Left ventricle myocardium inferior (tissue), 1 donor: ENCODE results near the gene GHRHR. TPM values are rescaled to one million over a fixed set of nuclear protein-coding genes. Genes with fewer than 3 reads are reported as not detected.

Experiments
- DNase-seq: peaks from one replicate; pipeline ENCODE4 v3.0.0-alpha.2; 2020
- H3K27ac ChIP-seq: fragments of 200-600 bp; replicated peaks from 2 replicates; pipeline ENCODE4 v1.8.0; 2021
- H3K27me3 ChIP-seq: fragments of 200-600 bp; 2 replicates; pipeline ENCODE4 v1.8.0; 2021; ENCODE audit warnings: low read depth
- H3K36me3 ChIP-seq: fragments of 200-600 bp; 2 replicates; pipeline ENCODE4 v1.8.0; 2021
- H3K4me1 ChIP-seq: fragments of 200-600 bp; 2 replicates; pipeline ENCODE4 v1.8.0; 2021
- H3K4me3 ChIP-seq: fragments of 200-600 bp; 2 replicates; pipeline ENCODE4 v1.8.0; 2021; ENCODE audit warnings: mild to moderate bottlenecking, moderate library complexity
- H3K9me3 ChIP-seq: fragments of 200-600 bp; replicated peaks from 2 replicates; pipeline ENCODE4 v1.8.0; 2021
- CTCF ChIP-seq: fragments of 200-600 bp; IDR thresholded peaks from 2 replicates; pipeline ENCODE4 v1.8.0; 2021; ENCODE audit warnings: antibody characterized with exemption, mild to moderate bottlenecking, borderline replicate concordance
- intact Hi-C: fragments of 100-400 bp; cut with micrococcal nuclease; formaldehyde crosslinking; loops from one replicate; pipeline ENCODE4 v1.11.0; 2022
- total RNA-seq: library from RNA; stranded (reverse); fragmentation: NEBNext Ultra II Directional; extraction: Animal tissue kit (Norgen Biotek cat#: 25700); gene quantifications from one replicate; pipeline ENCODE4 v1.2.1, GENCODE V29; 2021
- donor health status: DM: no; HTN: yes; CAD: no; lungs with severe emphysema.

Gene GHRHR
- total RNA-seq, 1 donor from 2014 or later, result not detected

GRCh38 chr7:31020161-31020560 lies 56.4 kb downstream of the GHRHR start:
- Histone ChIP-seq H3K36me3 (no peaks in the 10 kb centered on the region), H3K4me1 (peaks cover 9% of the 10 kb centered on the region), H3K4me3 (no peak overlapping the region), H3K27ac (no peak overlapping the region), H3K9me3 (no peaks in the 10 kb centered on the region), H3K27me3 (peaks cover 13% of the 10 kb centered on the region)
- intact Hi-C loops, result no loop called here
- no peak for TF ChIP-seq CTCF
- DNase-seq, result no peak

GRCh38 chr7:31020652-31021051 lies 56.9 kb downstream of the GHRHR start:
- no peak for TF ChIP-seq CTCF
- Histone ChIP-seq H3K36me3 (no peaks in the 10 kb centered on the region), H3K9me3 (no peaks in the 10 kb centered on the region), H3K4me1 (peaks cover 9% of the 10 kb centered on the region), H3K27me3 (peaks cover 12% of the 10 kb centered on the region), H3K27ac (no peak overlapping the region), H3K4me3 (no peak overlapping the region)
- intact Hi-C loops, result no loop called here
- no peak for DNase-seq

GRCh38 chr7:31022117-31022516 lies 58.4 kb downstream of the GHRHR start:
- no peak for TF ChIP-seq CTCF
- peaks cover 16% of the 10 kb centered on the region for H3K4me1 ChIP-seq
- H3K9me3 ChIP-seq, result no peaks in the 10 kb centered on the region
- H3K36me3 ChIP-seq, result no peaks in the 10 kb centered on the region
- DNase-seq, result no peak
- peaks cover 21% of the 10 kb centered on the region for H3K27me3 ChIP-seq
- intact Hi-C loops, result no loop called here
- no peak overlapping the region for H3K27ac ChIP-seq
- no peak overlapping the region for H3K4me3 ChIP-seq

- no peaks in the 10 kb centered on the region for H3K36me3 ChIP-seq
- peaks cover 16% of the 10 kb centered on the region for H3K4me1 ChIP-seq
- H3K27ac ChIP-seq, result no peak overlapping the region
- DNase-seq, result no peak
- intact Hi-C loops, result no loop called here
- peaks cover 27% of the 10 kb centered on the region for H3K27me3 ChIP-seq
- H3K9me3 ChIP-seq, result no peaks in the 10 kb centered on the region
- TF ChIP-seq CTCF, result no peak
- no peak overlapping the region for H3K4me3 ChIP-seq
These were observed 59.0 kb downstream of the GHRHR start for GRCh38 chr7:31022726-31023125.

GRCh38 chr7:31023877-31024276 lies 60.1 kb downstream of the GHRHR start:
- H3K4me3 ChIP-seq, result no peak overlapping the region
- intact Hi-C loops, result no loop called here
- peaks cover 37% of the 10 kb centered on the region for H3K27me3 ChIP-seq
- H3K4me1 ChIP-seq, result peaks cover 17% of the 10 kb centered on the region
- no peaks in the 10 kb centered on the region for H3K36me3 ChIP-seq
- TF ChIP-seq CTCF, result no peak
- DNase-seq, result no peak
- H3K27ac ChIP-seq, result no peak overlapping the region
- H3K9me3 ChIP-seq, result no peaks in the 10 kb centered on the region
